Measurements from ENCODE around the gene GCNA. TPM values are rescaled to one million over a fixed set of nuclear protein-coding genes. Genes with fewer than 3 reads are reported as not detected.

Gene GCNA
- total RNA-seq, 1 experiment from 2014 or later, result 1.0 TPM

DNA sequence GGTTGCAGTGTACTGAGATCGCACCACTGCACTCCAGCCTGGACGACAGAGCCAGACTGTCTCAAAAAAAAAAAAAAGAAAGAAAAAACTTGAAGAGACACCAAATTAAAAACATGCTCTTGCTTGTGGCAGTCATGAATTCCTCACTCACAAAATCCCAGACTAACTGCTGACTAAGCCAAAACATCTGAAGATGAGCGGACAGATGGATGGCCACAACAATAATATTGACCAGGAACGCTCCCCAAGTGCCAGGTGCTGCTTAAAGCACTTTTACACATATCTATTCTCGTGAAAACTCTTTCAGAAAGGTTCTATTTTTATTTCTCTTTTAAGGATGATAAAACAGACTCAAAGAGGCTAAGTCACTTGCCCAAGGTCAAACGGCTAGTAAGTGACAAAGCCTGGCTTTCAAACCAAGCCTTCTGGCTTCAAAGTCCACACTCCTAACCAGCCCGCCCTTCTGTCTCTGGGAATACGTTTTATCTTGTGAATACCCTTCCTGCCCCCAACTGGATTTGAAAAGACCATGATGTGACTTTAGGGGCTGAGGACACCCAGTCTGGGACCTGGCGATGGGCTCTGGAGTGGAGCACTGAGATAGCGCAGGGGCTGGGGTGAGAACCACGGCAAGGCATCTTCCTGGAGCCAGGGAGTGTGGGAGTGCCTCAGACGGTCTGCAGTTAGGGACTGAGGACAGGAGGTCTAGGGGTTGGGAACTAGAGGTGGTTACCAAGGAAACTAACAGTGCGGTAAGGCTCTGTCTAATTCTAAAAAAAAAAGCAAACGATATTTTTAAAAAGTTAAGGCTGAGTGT lies 49.6 kb downstream of the GCNA start:
- ATAC-seq, result no peak
- Mint-ChIP-seq H3K4me3 (no peak overlapping the region), H3K27ac (no peak overlapping the region), H3K9me3 (no peaks in the 10 kb centered on the region), H3K27me3 (ENCODE audit: low read depth) (no peaks in the 10 kb centered on the region), H3K4me1 (no peaks in the 10 kb centered on the region), H3K36me3 (no peaks in the 10 kb centered on the region)
- ChIA-PET CTCF (interaction anchor here (1.1 kb wide), 1 partner anchor 25 kb away, joined by 3 read pairs; no protein-coding TSS in a partner anchor), POLR2A (no interaction called here)
- TF ChIP-seq RORB (CRISPR knock-in tag; IDR thresholded peaks at IDR 0.05), result no peak
- no peak for TF ChIP-seq TCF7 (CRISPR knock-in tag; IDR thresholded peaks at IDR 0.05; ENCODE audit: low read depth)
- TF ChIP-seq SMAD4 (CRISPR knock-in tag; IDR thresholded peaks at IDR 0.05), result no peak
- TF ChIP-seq, protein P1, sequence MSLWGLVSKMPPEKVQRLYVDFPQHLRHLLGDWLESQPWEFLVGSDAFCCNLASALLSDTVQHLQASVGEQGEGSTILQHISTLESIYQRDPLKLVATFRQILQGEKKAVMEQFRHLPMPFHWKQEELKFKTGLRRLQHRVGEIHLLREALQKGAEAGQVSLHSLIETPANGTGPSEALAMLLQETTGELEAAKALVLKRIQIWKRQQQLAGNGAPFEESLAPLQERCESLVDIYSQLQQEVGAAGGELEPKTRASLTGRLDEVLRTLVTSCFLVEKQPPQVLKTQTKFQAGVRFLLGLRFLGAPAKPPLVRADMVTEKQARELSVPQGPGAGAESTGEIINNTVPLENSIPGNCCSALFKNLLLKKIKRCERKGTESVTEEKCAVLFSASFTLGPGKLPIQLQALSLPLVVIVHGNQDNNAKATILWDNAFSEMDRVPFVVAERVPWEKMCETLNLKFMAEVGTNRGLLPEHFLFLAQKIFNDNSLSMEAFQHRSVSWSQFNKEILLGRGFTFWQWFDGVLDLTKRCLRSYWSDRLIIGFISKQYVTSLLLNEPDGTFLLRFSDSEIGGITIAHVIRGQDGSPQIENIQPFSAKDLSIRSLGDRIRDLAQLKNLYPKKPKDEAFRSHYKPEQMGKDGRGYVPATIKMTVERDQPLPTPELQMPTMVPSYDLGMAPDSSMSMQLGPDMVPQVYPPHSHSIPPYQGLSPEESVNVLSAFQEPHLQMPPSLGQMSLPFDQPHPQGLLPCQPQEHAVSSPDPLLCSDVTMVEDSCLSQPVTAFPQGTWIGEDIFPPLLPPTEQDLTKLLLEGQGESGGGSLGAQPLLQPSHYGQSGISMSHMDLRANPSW (CRISPR knock-in tag; conservative IDR thresholded peaks at IDR 0.05; ENCODE audit: low read depth), result no peak
- DNase-seq (ENCODE audit: low spot score), result no peak

DNA sequence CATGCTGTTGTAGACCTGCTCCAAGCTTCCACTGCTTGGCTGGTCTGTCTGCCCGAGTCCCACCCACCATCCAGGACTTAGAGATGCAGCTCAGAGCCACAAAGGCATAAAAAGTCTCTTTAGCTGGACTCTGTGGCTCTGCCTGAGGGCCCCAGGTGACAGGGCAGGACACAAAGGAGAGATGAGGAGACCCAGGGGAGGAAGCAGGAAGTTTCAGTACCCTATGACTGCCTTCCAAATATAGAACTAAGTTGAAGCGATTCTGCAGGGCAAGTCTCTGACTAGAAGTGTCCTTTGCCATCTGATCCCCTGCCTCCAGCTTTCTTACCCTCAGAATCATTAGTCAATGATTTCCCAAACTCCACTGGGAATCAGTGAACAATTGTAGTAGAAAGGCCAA lies 51.2 kb downstream of the GCNA start:
- Mint-ChIP-seq H3K27me3 (ENCODE audit: low read depth) (no peaks in the 10 kb centered on the region), H3K4me3 (no peak overlapping the region), H3K27ac (no peak overlapping the region), H3K9me3 (no peaks in the 10 kb centered on the region), H3K4me1 (no peaks in the 10 kb centered on the region), H3K36me3 (no peaks in the 10 kb centered on the region)
- CTCF ChIA-PET, result no interaction called here
- no peak for ATAC-seq
- no peak for DNase-seq (ENCODE audit: low spot score)
- POLR2A ChIA-PET, result no interaction called here
- no peak for TF ChIP-seq SMAD3 (CRISPR knock-in tag; IDR thresholded peaks at IDR 0.05; ENCODE audit: borderline replicate concordance)
- TF ChIP-seq CREB1 (CRISPR knock-in tag; IDR thresholded peaks at IDR 0.05), result no peak
- TF ChIP-seq GTF2I (CRISPR knock-in tag; conservative IDR thresholded peaks at IDR 0.05), result no peak
- TF ChIP-seq, protein P2, sequence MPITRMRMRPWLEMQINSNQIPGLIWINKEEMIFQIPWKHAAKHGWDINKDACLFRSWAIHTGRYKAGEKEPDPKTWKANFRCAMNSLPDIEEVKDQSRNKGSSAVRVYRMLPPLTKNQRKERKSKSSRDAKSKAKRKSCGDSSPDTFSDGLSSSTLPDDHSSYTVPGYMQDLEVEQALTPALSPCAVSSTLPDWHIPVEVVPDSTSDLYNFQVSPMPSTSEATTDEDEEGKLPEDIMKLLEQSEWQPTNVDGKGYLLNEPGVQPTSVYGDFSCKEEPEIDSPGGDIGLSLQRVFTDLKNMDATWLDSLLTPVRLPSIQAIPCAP (CRISPR knock-in tag; IDR thresholded peaks at IDR 0.05), result no peak
- TF ChIP-seq, protein P3, sequence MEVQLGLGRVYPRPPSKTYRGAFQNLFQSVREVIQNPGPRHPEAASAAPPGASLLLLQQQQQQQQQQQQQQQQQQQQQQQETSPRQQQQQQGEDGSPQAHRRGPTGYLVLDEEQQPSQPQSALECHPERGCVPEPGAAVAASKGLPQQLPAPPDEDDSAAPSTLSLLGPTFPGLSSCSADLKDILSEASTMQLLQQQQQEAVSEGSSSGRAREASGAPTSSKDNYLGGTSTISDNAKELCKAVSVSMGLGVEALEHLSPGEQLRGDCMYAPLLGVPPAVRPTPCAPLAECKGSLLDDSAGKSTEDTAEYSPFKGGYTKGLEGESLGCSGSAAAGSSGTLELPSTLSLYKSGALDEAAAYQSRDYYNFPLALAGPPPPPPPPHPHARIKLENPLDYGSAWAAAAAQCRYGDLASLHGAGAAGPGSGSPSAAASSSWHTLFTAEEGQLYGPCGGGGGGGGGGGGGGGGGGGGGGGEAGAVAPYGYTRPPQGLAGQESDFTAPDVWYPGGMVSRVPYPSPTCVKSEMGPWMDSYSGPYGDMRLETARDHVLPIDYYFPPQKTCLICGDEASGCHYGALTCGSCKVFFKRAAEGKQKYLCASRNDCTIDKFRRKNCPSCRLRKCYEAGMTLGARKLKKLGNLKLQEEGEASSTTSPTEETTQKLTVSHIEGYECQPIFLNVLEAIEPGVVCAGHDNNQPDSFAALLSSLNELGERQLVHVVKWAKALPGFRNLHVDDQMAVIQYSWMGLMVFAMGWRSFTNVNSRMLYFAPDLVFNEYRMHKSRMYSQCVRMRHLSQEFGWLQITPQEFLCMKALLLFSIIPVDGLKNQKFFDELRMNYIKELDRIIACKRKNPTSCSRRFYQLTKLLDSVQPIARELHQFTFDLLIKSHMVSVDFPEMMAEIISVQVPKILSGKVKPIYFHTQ (CRISPR knock-in tag; IDR thresholded peaks at IDR 0.05), result no peak
- no peak for TF ChIP-seq MYBL2 (CRISPR knock-in tag; IDR thresholded peaks at IDR 0.05)
- no peak for TF ChIP-seq GRHL2 (CRISPR knock-in tag; IDR thresholded peaks at IDR 0.05; ENCODE audit: insufficient replicate concordance, severe bottlenecking)
- TF ChIP-seq KAT7 (CRISPR knock-in tag; IDR thresholded peaks at IDR 0.05; ENCODE audit: borderline replicate concordance), result no peak
- TF ChIP-seq ETV6 (CRISPR knock-in tag; IDR thresholded peaks at IDR 0.05), result no peak
- TF ChIP-seq ZNF423 (CRISPR knock-in tag; IDR thresholded peaks at IDR 0.05), result no peak
- TF ChIP-seq NR3C1 (CRISPR knock-in tag; conservative IDR thresholded peaks at IDR 0.05; ENCODE audit: low read depth), result no peak
- no peak for TF ChIP-seq ZNF263 (CRISPR knock-in tag; IDR thresholded peaks at IDR 0.05; ENCODE audit: low read depth)
- TF ChIP-seq OVOL2 (CRISPR knock-in tag; IDR thresholded peaks at IDR 0.05; ENCODE audit: borderline replicate concordance), result no peak
- TF ChIP-seq HMGA2 (CRISPR knock-in tag; IDR thresholded peaks at IDR 0.05), result no peak
- TF ChIP-seq, protein P4, sequence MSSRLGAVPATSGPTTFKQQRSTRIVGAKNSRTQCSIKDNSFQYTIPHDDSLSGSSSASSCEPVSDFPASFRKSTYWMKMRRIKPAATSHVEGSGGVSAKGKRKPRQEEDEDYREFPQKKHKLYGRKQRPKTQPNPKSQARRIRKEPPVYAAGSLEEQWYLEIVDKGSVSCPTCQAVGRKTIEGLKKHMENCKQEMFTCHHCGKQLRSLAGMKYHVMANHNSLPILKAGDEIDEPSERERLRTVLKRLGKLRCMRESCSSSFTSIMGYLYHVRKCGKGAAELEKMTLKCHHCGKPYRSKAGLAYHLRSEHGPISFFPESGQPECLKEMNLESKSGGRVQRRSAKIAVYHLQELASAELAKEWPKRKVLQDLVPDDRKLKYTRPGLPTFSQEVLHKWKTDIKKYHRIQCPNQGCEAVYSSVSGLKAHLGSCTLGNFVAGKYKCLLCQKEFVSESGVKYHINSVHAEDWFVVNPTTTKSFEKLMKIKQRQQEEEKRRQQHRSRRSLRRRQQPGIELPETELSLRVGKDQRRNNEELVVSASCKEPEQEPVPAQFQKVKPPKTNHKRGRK (CRISPR knock-in tag; IDR thresholded peaks at IDR 0.05; ENCODE audit: borderline replicate concordance), result no peak
- no peak for TF ChIP-seq ZNF396 (CRISPR knock-in tag; IDR thresholded peaks at IDR 0.05; ENCODE audit: borderline replicate concordance)
- TF ChIP-seq, protein P5, sequence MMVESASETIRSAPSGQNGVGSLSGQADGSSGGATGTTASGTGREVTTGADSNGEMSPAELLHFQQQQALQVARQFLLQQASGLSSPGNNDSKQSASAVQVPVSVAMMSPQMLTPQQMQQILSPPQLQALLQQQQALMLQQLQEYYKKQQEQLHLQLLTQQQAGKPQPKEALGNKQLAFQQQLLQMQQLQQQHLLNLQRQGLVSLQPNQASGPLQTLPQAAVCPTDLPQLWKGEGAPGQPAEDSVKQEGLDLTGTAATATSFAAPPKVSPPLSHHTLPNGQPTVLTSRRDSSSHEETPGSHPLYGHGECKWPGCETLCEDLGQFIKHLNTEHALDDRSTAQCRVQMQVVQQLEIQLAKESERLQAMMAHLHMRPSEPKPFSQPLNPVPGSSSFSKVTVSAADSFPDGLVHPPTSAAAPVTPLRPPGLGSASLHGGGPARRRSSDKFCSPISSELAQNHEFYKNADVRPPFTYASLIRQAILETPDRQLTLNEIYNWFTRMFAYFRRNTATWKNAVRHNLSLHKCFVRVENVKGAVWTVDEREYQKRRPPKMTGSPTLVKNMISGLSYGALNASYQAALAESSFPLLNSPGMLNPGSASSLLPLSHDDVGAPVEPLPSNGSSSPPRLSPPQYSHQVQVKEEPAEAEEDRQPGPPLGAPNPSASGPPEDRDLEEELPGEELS (CRISPR knock-in tag; IDR thresholded peaks at IDR 0.05), result no peak
- TF ChIP-seq, protein P6, sequence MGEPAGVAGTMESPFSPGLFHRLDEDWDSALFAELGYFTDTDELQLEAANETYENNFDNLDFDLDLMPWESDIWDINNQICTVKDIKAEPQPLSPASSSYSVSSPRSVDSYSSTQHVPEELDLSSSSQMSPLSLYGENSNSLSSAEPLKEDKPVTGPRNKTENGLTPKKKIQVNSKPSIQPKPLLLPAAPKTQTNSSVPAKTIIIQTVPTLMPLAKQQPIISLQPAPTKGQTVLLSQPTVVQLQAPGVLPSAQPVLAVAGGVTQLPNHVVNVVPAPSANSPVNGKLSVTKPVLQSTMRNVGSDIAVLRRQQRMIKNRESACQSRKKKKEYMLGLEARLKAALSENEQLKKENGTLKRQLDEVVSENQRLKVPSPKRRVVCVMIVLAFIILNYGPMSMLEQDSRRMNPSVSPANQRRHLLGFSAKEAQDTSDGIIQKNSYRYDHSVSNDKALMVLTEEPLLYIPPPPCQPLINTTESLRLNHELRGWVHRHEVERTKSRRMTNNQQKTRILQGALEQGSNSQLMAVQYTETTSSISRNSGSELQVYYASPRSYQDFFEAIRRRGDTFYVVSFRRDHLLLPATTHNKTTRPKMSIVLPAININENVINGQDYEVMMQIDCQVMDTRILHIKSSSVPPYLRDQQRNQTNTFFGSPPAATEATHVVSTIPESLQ (CRISPR knock-in tag; IDR thresholded peaks at IDR 0.05), result no peak
- TF ChIP-seq GABPB1 (CRISPR knock-in tag; IDR thresholded peaks at IDR 0.05), result no peak
- TF ChIP-seq ZNF416 (CRISPR knock-in tag; IDR thresholded peaks at IDR 0.05), result no peak

Measured in WTC11 (cell line).